ENCODE measurements around the gene PCSK5.

The PCSK5 gene

GRCh38 chr9:76405340-76405739 lies 514.9 kb downstream of the PCSK5 start:
- DNase-seq, result no peak

- no peak for DNase-seq
Observed at GRCh38 chr9:76405868-76406267, 515.4 kb downstream of the PCSK5 start.

All from activated CD8-positive, alpha-beta memory T cell treated with anti-CD3 and anti-CD28 coated beads, Interleukin-2, amount 50 U/mL, for 48 hours (primary cell).